Left lung (tissue), 10 donors: Measurements from ENCODE around the gene EPHB2. TPM values are rescaled to one million over a fixed set of nuclear protein-coding genes. Genes with fewer than 3 reads are reported as not detected.

Experiments
- ATAC-seq: fragments of 200-7000 bp; cut with Tn5 transposase; one replicate; pipeline ENCODE4 v1.9.1; 2020; ENCODE audit warnings: moderate library complexity
- DNase-seq, 4 donors: peaks; one replicate each; pipeline ENCODE4 v3.0.0-alpha.2; 2013 to 2020
- H3K27ac ChIP-seq, 2 donors: fragments of 200-600 bp; sonication (generic) in 1 of 2; one replicate each; pipeline versions ENCODE4 v1.5.0 to v1.8.0; 2020 to 2021
- H3K27me3 ChIP-seq, 2 donors: fragments of 200-600 bp; sonication (generic) in 1 of 2; one replicate each; pipeline versions ENCODE4 v1.5.0 to v1.8.0; 2020 to 2021
- H3K36me3 ChIP-seq, 2 donors: fragments of 200-600 bp; sonication (generic) in 1 of 2; one replicate each; pipeline versions ENCODE4 v1.5.0 to v1.8.0; 2020 to 2021
- H3K4me1 ChIP-seq, 2 donors: fragments of 200-600 bp; one replicate each; pipeline ENCODE4 v1.8.0; 2021
- H3K4me3 ChIP-seq, 2 donors: fragments of 200-600 bp; sonication (generic) in 1 of 2; one replicate each; pipeline versions ENCODE4 v1.5.0 to v1.8.0; 2020 to 2021; ENCODE audit warnings: mild to moderate bottlenecking in 1 of 2
- H3K9me3 ChIP-seq, 2 donors: fragments of 200-600 bp; sonication (generic) in 1 of 2; one replicate each; pipeline versions ENCODE4 v1.5.0 to v1.8.0; 2020 to 2021
- intact Hi-C, 2 donors: fragments of 100-400 bp; cut with DNase I; formaldehyde crosslinking; loops; one replicate each; pipeline versions ENCODE4 v1.11.2 to v1.14.2; 2022
- polyA plus RNA-seq, 6 donors: library from polyadenylated mRNA; unstranded; fragments of 120-200 nt; gene quantifications; one replicate each; pipeline ENCODE4 v1.2.1, GENCODE V29; 2013; ENCODE audit not compliant: insufficient read length in 6 of 6
- total RNA-seq, 2 donors: library from RNA; stranded (reverse); fragmentation: NEBNext Ultra II Directional; extraction: Animal tissue kit (Norgen Biotek cat#: 25700); gene quantifications; one replicate each; pipeline ENCODE4 v1.2.1, GENCODE V29; 2021
- TF ChIP-seq, protein P1 (sequence below), 2 donors: fragments of 200-600 bp; sonication (generic) in 1 of 2; IDR thresholded peaks; one replicate each; pipeline versions ENCODE4 v1.5.0 to v1.8.0; 2021; ENCODE audit warnings: antibody characterized with exemption in 2 of 2
- donor health status: DM: no; HTN: yes; CAD: no.
- donor health status: DM: no; HTN: no; CAD: no.

Gene EPHB2
- total and polyA plus RNA-seq, 8 donors: 11.3 to 21.0 (median 17.2) TPM

DNA sequence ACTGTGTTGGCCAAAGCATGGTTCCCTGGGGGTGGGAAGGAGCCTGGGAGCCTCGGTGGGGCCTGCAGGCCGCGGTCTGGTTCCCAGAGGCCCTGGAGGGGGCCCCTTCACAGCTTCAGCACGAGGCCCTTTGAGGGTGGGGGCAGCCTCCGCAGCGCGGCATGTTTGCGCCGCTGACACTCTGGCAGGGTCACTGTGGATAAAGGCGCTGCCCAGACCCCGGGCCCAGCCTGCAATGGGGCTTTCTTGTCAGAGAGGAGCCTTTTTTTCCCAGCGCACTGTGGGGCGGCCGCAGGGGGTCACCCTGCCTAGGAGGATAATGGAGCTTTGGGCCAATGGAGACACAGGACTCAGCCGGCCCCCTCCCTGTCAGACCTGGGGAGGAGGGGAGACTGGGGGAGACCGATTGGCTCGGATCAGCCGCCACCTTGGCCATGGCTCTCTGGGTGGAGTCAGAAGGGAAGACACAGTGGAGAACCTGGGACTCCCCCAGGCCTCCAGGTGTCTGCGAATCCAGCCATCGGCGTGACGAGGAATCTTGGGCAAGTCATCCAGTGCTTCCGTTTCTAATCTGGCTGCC, 26.0 kb downstream of the EPHB2 start:
- DNase-seq: no peak
- ATAC-seq: no peak
- no peak overlapping the region for H3K4me3 ChIP-seq
- intact Hi-C loops: no loop called here
- H3K4me1 ChIP-seq: peaks cover 0 to 25% of the 10 kb centered on the region in 2 donors
- H3K36me3 ChIP-seq: no peaks in the 10 kb centered on the region
- H3K9me3 ChIP-seq: no peaks in the 10 kb centered on the region
- TF ChIP-seq, protein P1, sequence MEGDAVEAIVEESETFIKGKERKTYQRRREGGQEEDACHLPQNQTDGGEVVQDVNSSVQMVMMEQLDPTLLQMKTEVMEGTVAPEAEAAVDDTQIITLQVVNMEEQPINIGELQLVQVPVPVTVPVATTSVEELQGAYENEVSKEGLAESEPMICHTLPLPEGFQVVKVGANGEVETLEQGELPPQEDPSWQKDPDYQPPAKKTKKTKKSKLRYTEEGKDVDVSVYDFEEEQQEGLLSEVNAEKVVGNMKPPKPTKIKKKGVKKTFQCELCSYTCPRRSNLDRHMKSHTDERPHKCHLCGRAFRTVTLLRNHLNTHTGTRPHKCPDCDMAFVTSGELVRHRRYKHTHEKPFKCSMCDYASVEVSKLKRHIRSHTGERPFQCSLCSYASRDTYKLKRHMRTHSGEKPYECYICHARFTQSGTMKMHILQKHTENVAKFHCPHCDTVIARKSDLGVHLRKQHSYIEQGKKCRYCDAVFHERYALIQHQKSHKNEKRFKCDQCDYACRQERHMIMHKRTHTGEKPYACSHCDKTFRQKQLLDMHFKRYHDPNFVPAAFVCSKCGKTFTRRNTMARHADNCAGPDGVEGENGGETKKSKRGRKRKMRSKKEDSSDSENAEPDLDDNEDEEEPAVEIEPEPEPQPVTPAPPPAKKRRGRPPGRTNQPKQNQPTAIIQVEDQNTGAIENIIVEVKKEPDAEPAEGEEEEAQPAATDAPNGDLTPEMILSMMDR (IDR thresholded peaks at IDR 0.05): no peak
- peaks cover 0 to 15% of the 10 kb centered on the region in 2 donors for H3K27me3 ChIP-seq
- no peak overlapping the region for H3K27ac ChIP-seq

DNA sequence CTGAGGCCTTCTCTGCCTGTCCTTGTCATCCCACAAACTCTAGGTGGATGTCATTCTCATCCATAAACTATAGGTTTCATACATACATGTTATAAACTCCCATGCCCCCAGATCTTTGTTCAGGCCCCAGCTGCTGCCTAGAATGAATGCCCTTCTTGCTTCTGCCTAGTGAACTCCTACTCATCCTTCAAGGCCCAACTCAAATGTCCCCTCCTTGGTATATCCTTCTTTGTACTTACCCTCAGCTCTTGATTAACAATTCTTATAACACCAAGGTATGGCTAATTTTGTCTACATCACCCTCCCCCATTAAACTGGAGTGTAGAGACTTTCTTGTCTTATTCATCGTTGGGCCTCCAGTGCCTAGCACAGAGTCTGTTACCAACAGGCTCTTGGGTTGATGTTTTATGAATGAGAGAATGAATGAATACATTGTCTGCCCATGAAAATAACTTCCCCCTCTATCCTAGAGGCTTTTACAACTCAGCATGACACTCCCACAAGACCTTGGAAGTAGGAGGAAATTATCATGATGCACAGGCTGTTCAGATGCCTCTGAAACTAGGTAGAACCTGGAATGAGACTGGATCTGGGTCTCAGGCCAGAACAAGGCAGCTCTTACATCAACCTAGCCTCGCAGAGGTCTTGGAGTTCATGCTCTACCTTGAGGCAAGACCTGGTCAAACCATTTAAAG, 26.9 kb downstream of the EPHB2 start:
- H3K36me3 ChIP-seq: no peaks in the 10 kb centered on the region
- H3K4me3 ChIP-seq: no peak overlapping the region
- ATAC-seq (no peak), DNase-seq (no peak)
- no peak overlapping the region for H3K27ac ChIP-seq
- intact Hi-C loops: no loop called here
- peaks cover 0 to 16% of the 10 kb centered on the region in 2 donors for H3K27me3 ChIP-seq
- TF ChIP-seq, protein P1 (IDR thresholded peaks at IDR 0.05): no peak
- no peaks in the 10 kb centered on the region for H3K9me3 ChIP-seq
- peaks cover 0 to 25% of the 10 kb centered on the region in 2 donors for H3K4me1 ChIP-seq

DNA sequence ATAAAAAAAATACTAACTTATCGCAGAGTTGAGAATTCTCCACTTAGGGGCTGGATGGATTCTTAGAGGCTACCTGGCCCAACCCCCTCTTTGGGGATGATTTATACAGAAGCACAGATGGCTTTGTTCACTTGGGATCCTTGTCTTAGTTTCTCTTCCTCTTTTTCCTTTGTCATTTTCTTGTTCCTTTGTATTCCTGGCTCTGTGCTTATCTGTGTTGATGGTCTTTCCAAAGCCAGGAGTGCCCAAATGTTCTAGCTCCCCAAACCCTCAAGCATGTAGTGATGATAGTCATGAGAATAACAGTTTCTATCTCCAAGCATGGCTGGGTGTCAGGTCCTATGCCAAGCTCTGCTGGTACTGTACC, 27.4 kb downstream of the EPHB2 start:
- intact Hi-C loops: no loop called here
- DNase-seq: no peak
- Histone ChIP-seq H3K9me3 (no peaks in the 10 kb centered on the region), H3K4me1 (peaks cover 0 to 25% of the 10 kb centered on the region in 2 donors), H3K4me3 (no peak overlapping the region), H3K27ac (no peak overlapping the region), H3K27me3 (peaks cover 0 to 16% of the 10 kb centered on the region in 2 donors), H3K36me3 (no peaks in the 10 kb centered on the region)
- no peak for ATAC-seq
- TF ChIP-seq, protein P1 (IDR thresholded peaks at IDR 0.05): no peak

DNA sequence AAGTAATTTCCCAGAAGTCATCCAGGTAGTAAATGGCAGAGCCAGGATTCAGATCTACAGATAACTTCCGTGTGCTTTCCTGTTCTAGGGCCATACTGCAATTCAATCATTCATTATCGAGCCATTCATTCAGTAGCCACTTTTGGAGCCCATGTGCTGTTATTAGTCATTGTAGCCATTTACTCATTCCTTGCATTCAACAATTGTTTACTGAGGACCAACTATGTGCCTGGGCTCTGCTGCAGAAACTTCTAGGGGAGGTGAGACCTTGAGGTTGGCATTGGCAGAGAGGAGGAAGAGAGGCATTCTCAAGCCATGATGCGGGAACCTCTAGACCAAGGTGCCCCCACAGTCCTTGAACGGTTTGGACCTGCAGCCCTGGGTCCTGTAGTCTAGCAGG, 27.9 kb downstream of the EPHB2 start:
- H3K27ac ChIP-seq: no peak overlapping the region
- TF ChIP-seq, protein P1 (IDR thresholded peaks at IDR 0.05): no peak
- ATAC-seq: no peak

DNA sequence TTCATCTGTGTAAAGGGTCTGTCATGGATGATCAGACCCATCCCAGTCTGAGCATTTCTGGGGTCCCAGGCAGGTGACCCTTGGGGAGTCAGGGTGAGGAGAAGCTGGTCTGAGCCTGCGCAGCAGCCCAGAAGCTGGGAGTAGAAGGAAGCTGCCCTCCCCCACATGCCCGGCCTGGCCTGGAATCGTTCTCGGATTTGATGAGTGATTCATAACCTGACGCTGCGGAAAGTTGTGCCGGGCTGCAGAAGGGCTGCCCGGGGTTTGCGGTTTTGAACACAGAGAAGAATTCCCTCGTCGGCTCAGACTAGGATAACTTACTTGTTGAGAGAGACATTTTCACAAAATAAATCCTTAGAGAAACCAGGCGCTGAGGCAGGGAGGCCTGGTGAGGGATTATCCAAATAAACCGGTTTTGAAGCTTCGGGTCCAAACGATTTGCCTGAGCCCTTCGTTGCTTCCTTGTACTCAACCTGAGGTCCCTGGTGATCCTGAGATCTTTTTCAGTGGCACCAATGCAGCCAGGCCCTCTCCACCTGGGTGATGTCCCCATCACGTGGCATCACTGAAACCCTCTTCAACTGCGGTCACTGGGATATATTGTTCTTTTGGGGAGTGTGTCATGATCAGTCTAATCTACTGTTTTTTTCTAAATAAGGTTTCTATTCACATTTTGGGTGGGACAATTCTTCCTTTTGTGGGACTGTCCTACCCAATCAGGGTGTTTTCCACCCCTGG, 29.2 kb downstream of the EPHB2 start:
- TF ChIP-seq, protein P1 (IDR thresholded peaks at IDR 0.05): no peak
- Histone ChIP-seq H3K9me3 (no peaks in the 10 kb centered on the region), H3K36me3 (no peaks in the 10 kb centered on the region), H3K27me3 (peaks cover 0 to 16% of the 10 kb centered on the region in 2 donors), H3K27ac (no peak overlapping the region), H3K4me1 (peaks cover 0 to 16% of the 10 kb centered on the region in 2 donors), H3K4me3 (no peak overlapping the region)
- intact Hi-C loops: no loop called here
- DNase-seq (no peak), ATAC-seq (peak; percentile 37)

More for the DNA sequence above, 27.9 kb downstream of the EPHB2 start:
- peaks cover 0 to 16% of the 10 kb centered on the region in 2 donors for H3K27me3 ChIP-seq
- H3K9me3 ChIP-seq: no peaks in the 10 kb centered on the region
- H3K36me3 ChIP-seq: no peaks in the 10 kb centered on the region
- peaks cover 0 to 25% of the 10 kb centered on the region in 2 donors for H3K4me1 ChIP-seq
- no peak overlapping the region for H3K4me3 ChIP-seq
- DNase-seq: no peak
- intact Hi-C loops: no loop called here
